ENCODE data around the gene FOXL2. TPM values are rescaled to one million over a fixed set of nuclear protein-coding genes. Genes with fewer than 3 reads are reported as not detected.

The FOXL2 gene
- total RNA-seq, 1 experiment from 2014 or later, result 12.7 TPM

- Histone ChIP-seq H3K4me3 (ENCODE audit: low read depth in 2 of 2, low read length in 2 of 2) (no peak overlapping the region), H3K36me3 (ENCODE audit: control insufficient read depth, insufficient read depth, low read length) (no peaks in the 10 kb centered on the region), H3K4me1 (ENCODE audit: control insufficient read depth, insufficient read depth, low read length) (no peaks in the 10 kb centered on the region), H3K9me3 (ENCODE audit: control insufficient read depth, insufficient read depth, low read depth, low read length) (no peaks in the 10 kb centered on the region), H3K27me3 (ENCODE audit: control insufficient read depth, insufficient read depth, low read length) (no peaks in the 10 kb centered on the region), H3K27ac (ENCODE audit: low read length) (no peak overlapping the region)
- no peak for TF ChIP-seq POLR2AphosphoS5 (IDR thresholded peaks at IDR 0.05; ENCODE audit: low read depth, low read length)
- TF ChIP-seq REST (IDR thresholded peaks at IDR 0.05; ENCODE audit: insufficient read depth in 1 of 2, low read depth in 2 of 2, low read length in 1 of 2), result no peak
- TF ChIP-seq CTCF (IDR thresholded peaks at IDR 0.05), result no peak
- ATAC-seq (no peak), DNase-seq (ENCODE audit: low read depth, low spot score) (no peak)
- BruUV-seq (replicated peaks), result no TSS peak
- in situ Hi-C loops (cut with HindIII; ENCODE audit: low pct_unique_long_range_greater_than_20kb, low sequenced_read_pairs) (no loop called here), intact Hi-C loops (cut with micrococcal nuclease; ENCODE audit: unreplicated experiment) (no loop called here)
- POLR2A ChIA-PET, result interaction anchor here (0.7 kb wide), 1 partner anchor 10 kb away, joined by 3 read pairs; no protein-coding TSS in a partner anchor
- CTCF ChIA-PET, result interaction anchor here (1.1 kb wide), 1 partner anchor 16 kb away, joined by 6 read pairs; no protein-coding TSS in a partner anchor
Measured at GRCh38 chr3:138899351-138899991, 47.5 kb downstream of the FOXL2 start.

GRCh38 chr3:138898708-138899107 is 48.2 kb downstream of the FOXL2 start:
- no TSS peak for BruUV-seq (replicated peaks)
- no peak overlapping the region for H3K4me3 ChIP-seq (ENCODE audit: low read depth in 2 of 2, low read length in 2 of 2)
- intact Hi-C loops (cut with micrococcal nuclease; ENCODE audit: unreplicated experiment), result no loop called here

More at GRCh38 chr3:138898708-138899107, 48.2 kb downstream of the FOXL2 start:
- Histone ChIP-seq H3K27me3 (ENCODE audit: control insufficient read depth, insufficient read depth, low read length) (no peaks in the 10 kb centered on the region), H3K4me1 (ENCODE audit: control insufficient read depth, insufficient read depth, low read length) (no peaks in the 10 kb centered on the region), H3K27ac (ENCODE audit: low read length) (no peak overlapping the region), H3K36me3 (ENCODE audit: control insufficient read depth, insufficient read depth, low read length) (no peaks in the 10 kb centered on the region), H3K9me3 (ENCODE audit: control insufficient read depth, insufficient read depth, low read depth, low read length) (no peaks in the 10 kb centered on the region)
- no peak for TF ChIP-seq SIN3A (IDR thresholded peaks at IDR 0.05; ENCODE audit: borderline replicate concordance, insufficient read depth, low read depth, low read length)
- TF ChIP-seq CTCF (IDR thresholded peaks at IDR 0.05), result no peak
- TF ChIP-seq POLR2AphosphoS5 (IDR thresholded peaks at IDR 0.05; ENCODE audit: low read depth, low read length), result no peak
- no peak for TF ChIP-seq TCF7L2 (IDR thresholded peaks at IDR 0.05; ENCODE audit: low read depth, low read length)
- TF ChIP-seq REST (IDR thresholded peaks at IDR 0.05; ENCODE audit: insufficient read depth in 1 of 2, low read depth in 2 of 2, low read length in 1 of 2), result no peak
- ChIA-PET POLR2A (interaction anchor here (0.7 kb wide), 1 partner anchor 9 kb away, joined by 3 read pairs; no protein-coding TSS in a partner anchor), CTCF (interaction anchor here (0.6 to 1.1 kb wide), 2 partner anchors 15 to 17 kb away, joined by 4 to 6 read pairs; no protein-coding TSS in a partner anchor)
- ATAC-seq (no peak), DNase-seq (ENCODE audit: low read depth, low spot score) (no peak)
- in situ Hi-C loops (cut with HindIII; ENCODE audit: low pct_unique_long_range_greater_than_20kb, low sequenced_read_pairs), result no loop called here

All from Panc1 (cell line).